Prostate gland (tissue), 2 donors: ENCODE data around the gene BEX5. TPM values are rescaled to one million over a fixed set of nuclear protein-coding genes. Genes with fewer than 3 reads are reported as not detected.
"Not testable (repeated sequence)": the region's sequence is repeated elsewhere in the genome, so short reads cannot be mapped to it uniquely, and the experiment has no call there.

Experiments used
- DNase-seq: peaks from one replicate; pipeline ENCODE4 v3.0.0-alpha.2; 2019; ENCODE audit warnings: low spot score
- H3K27ac ChIP-seq, 2 donors: fragments of 200-600 bp; sonication (generic); 2 replicates each; pipeline ENCODE4 v1.5.1; 2017 to 2019
- H3K27me3 ChIP-seq: fragments of 200-600 bp; sonication (generic); replicated peaks from 2 replicates; pipeline ENCODE4 v1.5.1; 2019; ENCODE audit not compliant: insufficient read depth
- H3K36me3 ChIP-seq, 2 donors: fragments of 200-600 bp; sonication (generic); 1 replicate in 1 of 2; 2 replicates in 1 of 2; pipeline versions ENCODE4 v1.5.1 to v1.8.1; 2017 to 2019
- H3K4me1 ChIP-seq: fragments of 200-600 bp; sonication (generic); replicated peaks from 2 replicates; pipeline ENCODE4 v1.5.1; 2019
- H3K4me3 ChIP-seq, 2 donors: fragments of 200-600 bp; sonication (generic); 2 replicates each; pipeline ENCODE4 v1.5.1; 2017 to 2019
- H3K9me3 ChIP-seq: fragments of 200-600 bp; sonication (generic); 2 replicates; pipeline ENCODE4 v1.5.1; 2017
- POLR2A ChIP-seq: fragments of 450-650 bp; IDR thresholded peaks from one replicate; pipeline ENCODE4 v1.6.1; 2016; ENCODE audit warnings: antibody characterized with exemption, mild to moderate bottlenecking
- POLR2AphosphoS5 ChIP-seq: sonication (generic); formaldehyde crosslinking; IDR thresholded peaks from one replicate; pipeline ENCODE4 v1.6.1; 2017; ENCODE audit warnings: antibody characterized with exemption
- WGBS: methylation state at CpG from one replicate; pipeline ENCODE4 v1.1.5; 2018; 5-methylcytosine and 5-hydroxymethylcytosine counted together
- intact Hi-C: fragments of 100-400 bp; cut with DNase I; formaldehyde crosslinking; loops from one replicate; pipeline ENCODE4 v1.14.2; 2022
- total RNA-seq, 2 donors: library from RNA; depleted of rRNA; stranded (reverse); fragments of >200 nt; gene quantifications; one replicate each; pipeline ENCODE4 v1.1.0, GENCODE V29; 2016
- TF ChIP-seq, protein P1 (sequence below), 4 experiments: fragments of 200-600 bp in 2 of 4; fragments of 450-650 bp in 2 of 4; sonication (generic) in 2 of 4; IDR thresholded peaks; 1 replicate in 3 of 4; 2 replicates in 1 of 4; pipeline ENCODE4 v1.5.1; 2016 to 2019; ENCODE audit warnings: antibody characterized with exemption in 4 of 4, mild to moderate bottlenecking in 2 of 4, moderate library complexity in 2 of 4

Gene BEX5
- 10 to 100 TPM in 1 of 2 donors, 1 to 10 TPM in 1; 3.2 to 24.5 TPM for total RNA-seq

DNA sequence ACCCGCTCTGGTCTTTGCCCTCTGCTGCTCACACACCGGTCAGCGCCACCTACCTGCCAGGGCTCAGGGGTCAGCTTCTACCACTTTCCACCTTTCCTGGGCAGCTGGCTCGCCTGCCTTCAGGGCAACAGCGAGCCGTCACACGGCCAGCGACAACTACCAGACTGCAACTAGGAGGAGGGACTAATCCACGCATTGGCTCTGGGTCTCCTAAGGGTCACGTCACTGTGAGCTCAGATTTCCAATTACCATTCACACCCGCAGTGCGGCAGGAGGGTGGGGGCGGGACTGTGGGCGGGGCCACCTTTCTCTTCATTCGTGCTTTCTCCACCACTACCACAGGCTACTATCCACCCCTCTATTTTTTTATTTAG, at the start of gene BEX5:
BEX5 (minus strand) TSS at position 172 of the 374 bp plus-strand sequence. CDS start 1,712 bp downstream, outside the sequence.
- intact Hi-C loops, result no loop called here
- TF ChIP-seq POLR2AphosphoS5, result peak; percentile 52
- TF ChIP-seq POLR2A, result peak; percentile 67
- TF ChIP-seq, protein P1, sequence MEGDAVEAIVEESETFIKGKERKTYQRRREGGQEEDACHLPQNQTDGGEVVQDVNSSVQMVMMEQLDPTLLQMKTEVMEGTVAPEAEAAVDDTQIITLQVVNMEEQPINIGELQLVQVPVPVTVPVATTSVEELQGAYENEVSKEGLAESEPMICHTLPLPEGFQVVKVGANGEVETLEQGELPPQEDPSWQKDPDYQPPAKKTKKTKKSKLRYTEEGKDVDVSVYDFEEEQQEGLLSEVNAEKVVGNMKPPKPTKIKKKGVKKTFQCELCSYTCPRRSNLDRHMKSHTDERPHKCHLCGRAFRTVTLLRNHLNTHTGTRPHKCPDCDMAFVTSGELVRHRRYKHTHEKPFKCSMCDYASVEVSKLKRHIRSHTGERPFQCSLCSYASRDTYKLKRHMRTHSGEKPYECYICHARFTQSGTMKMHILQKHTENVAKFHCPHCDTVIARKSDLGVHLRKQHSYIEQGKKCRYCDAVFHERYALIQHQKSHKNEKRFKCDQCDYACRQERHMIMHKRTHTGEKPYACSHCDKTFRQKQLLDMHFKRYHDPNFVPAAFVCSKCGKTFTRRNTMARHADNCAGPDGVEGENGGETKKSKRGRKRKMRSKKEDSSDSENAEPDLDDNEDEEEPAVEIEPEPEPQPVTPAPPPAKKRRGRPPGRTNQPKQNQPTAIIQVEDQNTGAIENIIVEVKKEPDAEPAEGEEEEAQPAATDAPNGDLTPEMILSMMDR (IDR thresholded peaks at IDR 0.05), result no peak

DNA sequence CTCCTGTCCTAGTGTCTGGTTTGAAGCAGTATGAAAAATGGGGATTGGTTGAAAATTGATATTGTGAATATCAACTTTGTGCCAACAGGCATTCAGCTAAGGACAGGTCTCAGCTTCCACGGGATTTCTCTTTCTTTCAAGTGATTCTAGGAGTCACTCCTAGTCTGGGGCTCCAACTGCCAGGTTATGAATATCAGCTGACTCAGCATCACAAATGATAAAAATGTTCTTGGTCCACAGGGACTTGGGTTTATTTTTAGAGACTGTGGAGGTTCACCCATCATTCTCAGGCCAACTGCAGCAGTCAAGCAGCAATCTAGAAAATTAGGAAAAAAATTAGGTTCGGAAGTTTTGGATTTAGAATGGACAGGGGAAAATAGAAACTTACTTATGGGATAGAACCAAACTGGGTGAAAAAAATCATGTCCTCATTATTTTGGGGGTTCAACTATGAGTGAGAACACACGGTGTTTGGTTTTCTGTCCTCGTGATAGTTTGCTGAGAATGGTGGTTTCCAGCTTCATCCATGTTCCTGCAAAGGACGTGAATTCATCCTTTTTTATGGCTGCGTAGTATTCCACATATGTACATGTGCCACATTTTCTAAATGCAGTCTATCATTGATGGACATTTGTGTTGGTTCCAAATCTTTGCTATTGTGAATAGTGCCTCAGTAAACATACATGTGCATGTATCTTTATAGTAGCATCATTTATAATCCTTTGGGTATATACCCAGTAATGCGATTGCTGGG, 30.4 kb upstream of the BEX5 start:
- WGBS, result 86% methylated on average over 7 of the region's 7 CpGs
- H3K4me1 ChIP-seq, result no peaks in the 10 kb centered on the region
- no peak overlapping the region for H3K4me3 ChIP-seq
- H3K27me3 ChIP-seq, result no peaks in the 10 kb centered on the region
- H3K36me3 ChIP-seq, result no peaks in the 10 kb centered on the region
- intact Hi-C loops, result no loop called here
- no peak overlapping the region for H3K27ac ChIP-seq
- H3K9me3 ChIP-seq, result no peaks in the 10 kb centered on the region
- TF ChIP-seq, protein P1 (IDR thresholded peaks at IDR 0.05), result no peak
- no peak for TF ChIP-seq POLR2A
- no peak for TF ChIP-seq POLR2AphosphoS5
- DNase-seq, result no peak

More for the DNA sequence above, at the start of gene BEX5:
- no peaks in the 10 kb centered on the region for H3K36me3 ChIP-seq
- peak; percentile 54 for DNase-seq
- H3K4me1 ChIP-seq, result no peaks in the 10 kb centered on the region
- peak within 1 kb of the TSS; percentile 38 to 56 for H3K27ac ChIP-seq
- no peaks in the 10 kb centered on the region for H3K9me3 ChIP-seq
- 0% methylated on average over 3 of the region's 15 CpGs for WGBS
- H3K27me3 ChIP-seq, result no peaks in the 10 kb centered on the region
- peak within 1 kb of the TSS; percentile 25 to 27 for H3K4me3 ChIP-seq

GRCh38 chrX:102154900-102155805, 624 bp downstream of the BEX5 start:
- intact Hi-C loops, result no loop called here
- WGBS, result 1% methylated on average over 27 of the region's 32 CpGs
- no peaks in the 10 kb centered on the region for H3K36me3 ChIP-seq
- TF ChIP-seq POLR2AphosphoS5 (no peak), POLR2A (no peak)
- TF ChIP-seq, protein P1 (IDR thresholded peaks at IDR 0.05), result no peak
- peak overlapping the region; percentile 38 to 56 for H3K27ac ChIP-seq
- peak; percentile 4 for DNase-seq
- H3K9me3 ChIP-seq, result no peaks in the 10 kb centered on the region
- no peaks in the 10 kb centered on the region for H3K4me1 ChIP-seq
- H3K27me3 ChIP-seq, result no peaks in the 10 kb centered on the region
- peak overlapping the region; percentile 25 to 27 for H3K4me3 ChIP-seq

DNA sequence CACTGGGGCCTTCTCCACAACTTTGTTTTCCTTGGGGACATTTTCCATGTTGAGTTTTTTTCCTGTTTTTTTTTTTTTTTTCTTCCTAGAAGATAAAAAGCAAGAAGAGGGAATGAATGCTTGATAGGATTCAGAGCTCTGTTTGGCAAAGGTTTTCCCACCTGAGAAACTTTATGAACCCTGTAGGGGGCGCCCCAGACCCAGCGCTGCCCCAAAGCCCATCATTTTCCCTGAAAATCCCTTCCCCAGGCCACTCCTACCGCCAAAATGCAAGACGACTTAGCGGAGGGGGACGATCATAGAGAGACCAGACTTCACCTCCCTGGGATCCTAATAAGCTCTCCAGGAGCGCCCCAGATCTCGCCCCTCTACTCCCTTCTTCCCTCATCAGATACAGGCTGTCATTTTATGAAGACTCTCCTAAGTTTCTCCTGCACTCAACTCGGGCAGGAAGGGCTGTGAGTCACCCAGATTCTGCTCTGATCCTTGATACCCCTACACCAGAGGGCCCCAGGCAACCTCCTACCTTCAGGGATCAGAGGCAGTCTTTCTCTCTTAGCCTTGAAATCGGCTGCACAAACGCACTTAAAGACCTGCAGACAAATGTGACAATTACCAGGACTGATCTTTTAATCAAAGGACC, 1.4 kb downstream of the BEX5 start:
- no peaks in the 10 kb centered on the region for H3K9me3 ChIP-seq
- no peak overlapping the region for H3K4me3 ChIP-seq
- H3K36me3 ChIP-seq, result no peaks in the 10 kb centered on the region
- no peaks in the 10 kb centered on the region for H3K27me3 ChIP-seq
- intact Hi-C loops, result no loop called here
- H3K27ac ChIP-seq, result no peak overlapping the region
- peak; percentile 3 for DNase-seq
- no peak for TF ChIP-seq POLR2A
- TF ChIP-seq, protein P1 (IDR thresholded peaks at IDR 0.05), result peak in 1 of 4 experiments; percentile 20
- H3K4me1 ChIP-seq, result no peaks in the 10 kb centered on the region
- WGBS, result 18% methylated on average over 11 of the region's 11 CpGs

GRCh38 chrX:102142274-102142673, 13.5 kb downstream of the BEX5 start, which contains the start of gene TCEAL6:
Gene TCEAL6 (minus strand): TSS chrX:102142481.
- intact Hi-C loops, H3K4me3 ChIP-seq, DNase-seq, H3K9me3 ChIP-seq, H3K4me1 ChIP-seq, H3K36me3 ChIP-seq, H3K27ac ChIP-seq, H3K27me3 ChIP-seq: not testable (repeated sequence)
- no CpG with 5 or more reads among the region's 31 CpGs for WGBS

DNA sequence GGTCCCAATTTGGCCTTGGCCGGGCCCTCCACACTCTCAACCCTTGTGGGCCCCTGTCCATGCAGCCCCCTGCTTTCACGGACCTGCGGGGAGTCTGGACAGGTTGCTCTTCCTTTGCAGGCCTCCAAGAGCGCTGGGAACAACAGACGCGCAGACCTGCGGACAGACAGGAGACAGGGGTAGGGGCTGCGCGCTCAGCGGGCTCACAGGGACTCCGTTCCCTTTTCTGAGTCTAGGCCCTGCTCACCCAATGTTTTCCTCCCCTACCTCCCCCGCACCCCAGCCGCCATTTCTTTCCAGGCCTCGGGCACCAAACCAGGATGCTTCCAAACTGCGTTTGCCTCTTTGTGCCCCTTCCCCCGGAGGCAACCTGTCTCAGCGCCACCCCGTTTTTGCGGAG, 14.1 kb downstream of the BEX5 start:
- H3K36me3 ChIP-seq, H3K27me3 ChIP-seq, DNase-seq, H3K27ac ChIP-seq, intact Hi-C loops, H3K9me3 ChIP-seq, H3K4me3 ChIP-seq, H3K4me1 ChIP-seq: not testable (repeated sequence)
- 18% methylated on average over 19 of the region's 19 CpGs for WGBS

DNA sequence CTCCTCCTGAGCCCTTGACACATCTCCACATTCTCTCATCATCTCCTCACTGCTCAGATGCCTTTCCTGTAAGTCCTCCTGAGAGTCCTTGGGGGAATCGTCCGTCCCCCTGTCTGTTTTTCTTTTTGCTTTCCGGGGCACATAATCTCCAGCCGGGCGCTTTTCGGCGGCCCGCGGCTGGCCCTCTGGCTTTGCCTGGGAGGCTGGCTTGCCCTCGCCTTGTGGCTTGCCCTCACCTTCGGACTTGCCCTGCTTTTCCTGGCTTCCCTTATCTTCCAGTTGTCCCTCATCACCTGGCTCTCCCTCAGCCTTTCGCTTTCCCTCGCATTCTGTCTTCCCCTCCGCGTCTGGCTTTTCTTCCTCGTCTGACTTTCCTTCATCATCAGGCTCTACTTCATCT, 14.9 kb downstream of the BEX5 start:
- H3K4me1 ChIP-seq, intact Hi-C loops, H3K36me3 ChIP-seq, H3K4me3 ChIP-seq, H3K9me3 ChIP-seq, H3K27me3 ChIP-seq, H3K27ac ChIP-seq, DNase-seq: not testable (repeated sequence)
- WGBS, result 42% methylated on average over 16 of the region's 16 CpGs
